ENCODE measurements around the gene HEMK1.

Gene HEMK1

GRCh38 chr3:50623840-50624474 is 54.6 kb downstream of the HEMK1 start:
- H3K4me3 ChIP-seq, result no peak overlapping the region
- H3K36me3 ChIP-seq, result peaks cover 0 to 7% (median 0%) of the 10 kb centered on the region in 3 donors
- H3K27ac ChIP-seq, result no peak overlapping the region
- H3K9me3 ChIP-seq, result no peaks in the 10 kb centered on the region
- intact Hi-C loops (cut with DNase I; ENCODE audit: low total_unique reads), result no loop called here
- no peaks in the 10 kb centered on the region for H3K27me3 ChIP-seq
- no peak for DNase-seq
- TF ChIP-seq, protein P1, sequence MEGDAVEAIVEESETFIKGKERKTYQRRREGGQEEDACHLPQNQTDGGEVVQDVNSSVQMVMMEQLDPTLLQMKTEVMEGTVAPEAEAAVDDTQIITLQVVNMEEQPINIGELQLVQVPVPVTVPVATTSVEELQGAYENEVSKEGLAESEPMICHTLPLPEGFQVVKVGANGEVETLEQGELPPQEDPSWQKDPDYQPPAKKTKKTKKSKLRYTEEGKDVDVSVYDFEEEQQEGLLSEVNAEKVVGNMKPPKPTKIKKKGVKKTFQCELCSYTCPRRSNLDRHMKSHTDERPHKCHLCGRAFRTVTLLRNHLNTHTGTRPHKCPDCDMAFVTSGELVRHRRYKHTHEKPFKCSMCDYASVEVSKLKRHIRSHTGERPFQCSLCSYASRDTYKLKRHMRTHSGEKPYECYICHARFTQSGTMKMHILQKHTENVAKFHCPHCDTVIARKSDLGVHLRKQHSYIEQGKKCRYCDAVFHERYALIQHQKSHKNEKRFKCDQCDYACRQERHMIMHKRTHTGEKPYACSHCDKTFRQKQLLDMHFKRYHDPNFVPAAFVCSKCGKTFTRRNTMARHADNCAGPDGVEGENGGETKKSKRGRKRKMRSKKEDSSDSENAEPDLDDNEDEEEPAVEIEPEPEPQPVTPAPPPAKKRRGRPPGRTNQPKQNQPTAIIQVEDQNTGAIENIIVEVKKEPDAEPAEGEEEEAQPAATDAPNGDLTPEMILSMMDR (IDR thresholded peaks at IDR 0.05), result no peak
- peaks cover 0 to 35% (median 5%) of the 10 kb centered on the region in 4 donors for H3K4me1 ChIP-seq

- Histone ChIP-seq H3K4me3 (no peak overlapping the region), H3K27me3 (no peaks in the 10 kb centered on the region), H3K36me3 (peaks cover 0 to 7% (median 0%) of the 10 kb centered on the region in 3 donors), H3K9me3 (no peaks in the 10 kb centered on the region), H3K27ac (no peak overlapping the region), H3K4me1 (peaks cover 0 to 28% (median 4%) of the 10 kb centered on the region in 4 donors)
- no peak for DNase-seq
- TF ChIP-seq, protein P1 (IDR thresholded peaks at IDR 0.05), result no peak
- intact Hi-C loops (cut with DNase I; ENCODE audit: low total_unique reads), result no loop called here
Observed at GRCh38 chr3:50624634-50625033, 55.3 kb downstream of the HEMK1 start.

GRCh38 chr3:50625231-50626182 is 56.2 kb downstream of the HEMK1 start:
- DNase-seq, result no peak
- TF ChIP-seq, protein P1 (IDR thresholded peaks at IDR 0.05), result no peak
- Histone ChIP-seq H3K4me3 (no peak overlapping the region), H3K9me3 (no peaks in the 10 kb centered on the region), H3K27me3 (no peaks in the 10 kb centered on the region), H3K36me3 (peaks cover 0 to 7% (median 0%) of the 10 kb centered on the region in 3 donors), H3K27ac (no peak overlapping the region), H3K4me1 (peaks cover 0 to 24% (median 4%) of the 10 kb centered on the region in 4 donors)
- intact Hi-C loops (cut with DNase I; ENCODE audit: low total_unique reads), result no loop called here

- intact Hi-C loops (cut with DNase I; ENCODE audit: low total_unique reads), result no loop called here
- H3K9me3 ChIP-seq, result no peaks in the 10 kb centered on the region
- peaks cover 0 to 24% (median 5%) of the 10 kb centered on the region in 4 donors for H3K4me1 ChIP-seq
- DNase-seq, result no peak
- H3K4me3 ChIP-seq, result no peak overlapping the region
- peaks cover 0 to 7% (median 0%) of the 10 kb centered on the region in 3 donors for H3K36me3 ChIP-seq
- TF ChIP-seq, protein P1 (IDR thresholded peaks at IDR 0.05), result no peak
- H3K27me3 ChIP-seq, result no peaks in the 10 kb centered on the region
- H3K27ac ChIP-seq, result no peak overlapping the region
Observed at GRCh38 chr3:50626401-50626800, 57.1 kb downstream of the HEMK1 start.

DNA sequence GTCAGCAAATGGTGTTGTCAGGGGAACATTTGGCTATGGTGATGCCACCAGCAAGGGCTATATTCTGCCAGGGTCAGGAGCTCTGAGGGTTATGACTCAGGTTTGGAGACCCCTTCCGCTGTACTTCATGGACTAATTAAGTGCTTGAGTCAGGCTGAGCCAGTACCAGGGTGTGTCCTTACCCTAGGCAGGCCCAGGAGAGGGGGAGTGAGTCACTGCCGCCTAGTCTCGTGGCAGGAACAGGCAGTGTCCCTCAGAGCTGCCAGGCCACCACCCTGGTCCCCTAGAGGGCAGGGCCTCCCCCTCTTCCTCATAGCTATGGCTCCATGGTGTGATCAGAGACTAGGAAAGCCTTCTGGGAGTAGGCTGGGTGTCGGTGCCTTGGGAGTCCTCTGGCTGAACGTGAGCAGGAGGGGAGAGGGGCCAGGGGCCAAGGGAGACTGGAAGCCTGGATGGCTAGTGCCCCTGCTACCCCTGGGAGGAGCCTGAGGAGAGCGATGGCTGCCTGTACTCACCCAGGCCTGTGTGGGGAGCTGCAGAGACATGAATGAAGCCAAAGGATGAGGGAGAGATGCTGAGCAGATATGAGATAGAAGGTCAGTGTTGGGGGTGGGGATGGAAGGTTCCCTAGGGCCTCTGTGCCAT is 58.2 kb downstream of the HEMK1 start:
- no peak overlapping the region for H3K27ac ChIP-seq
- intact Hi-C loops (cut with DNase I; ENCODE audit: low total_unique reads), result no loop called here
- TF ChIP-seq, protein P1 (IDR thresholded peaks at IDR 0.05), result no peak

More for the DNA sequence above, 58.2 kb downstream of the HEMK1 start:
- DNase-seq, result no peak
- Histone ChIP-seq H3K4me1 (peaks cover 0 to 24% (median 9%) of the 10 kb centered on the region in 4 donors), H3K27me3 (no peaks in the 10 kb centered on the region), H3K9me3 (no peaks in the 10 kb centered on the region), H3K4me3 (no peak overlapping the region), H3K36me3 (peaks cover 0 to 6% (median 0%) of the 10 kb centered on the region in 3 donors)
